NAMALWA (cell line): ENCODE measurements around the gene MS4A15.

Experiments used
- DNase-seq: peaks from one replicate; pipeline ENCODE4 v3.0.0-alpha.2; 2015; ENCODE audit warnings: low spot score

Gene MS4A15

DNA sequence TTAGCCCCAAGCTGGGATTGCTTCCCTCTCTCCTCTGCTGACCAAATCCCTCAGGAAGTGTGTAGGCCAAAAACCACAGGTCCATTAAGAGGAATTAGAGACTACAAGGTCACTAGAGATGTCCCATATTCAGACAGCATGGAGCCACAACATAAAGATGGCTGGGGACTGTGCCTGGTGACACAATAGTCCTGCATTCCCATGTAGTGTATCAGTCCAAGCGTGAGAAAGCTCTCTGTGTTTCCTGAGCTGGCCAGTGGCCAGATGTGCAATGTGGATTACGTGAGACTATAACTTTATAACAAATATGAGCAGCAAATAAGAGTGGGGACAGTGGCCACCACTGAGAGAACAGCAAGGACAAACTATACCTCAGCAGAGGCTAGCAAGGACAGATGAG lies 20.9 kb downstream of the MS4A15 start:
- DNase-seq, result no peak

DNA sequence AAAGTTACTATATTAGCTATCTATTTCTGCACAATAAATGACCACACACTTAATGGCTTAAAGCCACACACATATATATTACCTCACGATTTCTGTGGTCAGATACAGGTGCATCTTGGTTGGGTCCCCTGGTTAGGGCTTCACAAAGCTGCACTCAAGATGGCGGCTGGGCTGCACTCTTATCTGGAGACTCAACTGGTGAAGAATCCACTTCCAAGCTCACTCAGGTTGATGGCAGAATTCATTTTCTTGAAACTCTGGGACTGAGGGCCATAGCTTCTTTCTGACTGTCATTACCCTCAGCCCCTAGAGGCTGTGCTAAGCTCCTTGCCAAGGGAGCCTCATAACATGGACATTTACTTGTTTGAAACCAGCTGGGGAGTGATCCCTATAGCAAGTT lies 23.4 kb downstream of the MS4A15 start:
- no peak for DNase-seq

GRCh38 chr11:60780774-60781173 lies 24.1 kb downstream of the MS4A15 start:
- DNase-seq, result no peak

- DNase-seq, result no peak
These were observed 24.8 kb downstream of the MS4A15 start for GRCh38 chr11:60781286-60781980.

DNA sequence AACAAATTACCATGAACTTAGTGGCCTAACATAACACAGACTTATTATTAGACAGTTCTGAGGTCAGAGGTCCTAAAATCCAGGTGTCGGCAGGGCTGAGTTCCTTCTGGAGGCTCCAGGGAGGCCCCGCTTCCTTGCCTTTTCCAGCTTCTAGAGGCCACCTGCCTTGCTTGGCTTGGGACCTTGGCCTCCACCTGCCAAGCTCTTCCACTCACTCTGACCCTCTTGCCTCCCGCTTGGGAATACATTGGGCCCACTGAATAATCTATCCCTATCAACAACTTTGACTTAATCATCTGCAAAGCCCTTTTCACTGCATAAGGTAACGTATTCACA lies 25.3 kb downstream of the MS4A15 start:
- no peak for DNase-seq

GRCh38 chr11:60782393-60783140 lies 25.9 kb downstream of the MS4A15 start:
- no peak for DNase-seq

- DNase-seq, result no peak
These were observed 26.4 kb downstream of the MS4A15 start for GRCh38 chr11:60783141-60783484.

DNA sequence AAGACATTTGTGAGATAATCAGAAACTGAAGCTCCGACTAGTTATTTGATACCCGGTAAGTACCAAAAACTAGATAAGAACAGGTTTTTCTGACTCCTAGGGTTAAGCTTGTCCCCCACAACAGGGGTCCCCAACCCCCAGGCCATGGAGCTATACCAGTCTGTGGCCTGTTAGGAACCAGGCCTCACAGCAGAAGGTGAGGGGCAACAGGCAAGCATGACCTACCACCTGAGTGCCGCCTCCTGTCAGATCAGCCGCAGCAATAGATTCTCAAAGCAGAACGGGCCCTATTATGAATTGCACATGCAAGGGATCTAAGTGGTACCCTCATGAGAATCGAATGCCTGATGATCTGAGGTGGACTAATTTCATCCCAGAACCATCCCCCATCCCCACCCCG lies 27.2 kb downstream of the MS4A15 start:
- no peak for DNase-seq

GRCh38 chr11:60785136-60785535 lies 28.5 kb downstream of the MS4A15 start, which contains the start of gene MS4A10:
Gene MS4A10 (plus strand): TSS chr11:60785333. CDS start chr11:60790336, 5,003 bp downstream.
- DNase-seq, result no peak

GRCh38 chr11:60785806-60786361 lies 29.2 kb downstream of the MS4A15 start:
- no peak for DNase-seq

- DNase-seq, result no peak
These were observed 30.3 kb downstream of the MS4A15 start for GRCh38 chr11:60786811-60787567.

GRCh38 chr11:60788401-60789125 lies 31.9 kb downstream of the MS4A15 start:
- DNase-seq, result no peak

GRCh38 chr11:60790726-60791125 lies 34.1 kb downstream of the MS4A15 start:
- DNase-seq, result no peak

DNA sequence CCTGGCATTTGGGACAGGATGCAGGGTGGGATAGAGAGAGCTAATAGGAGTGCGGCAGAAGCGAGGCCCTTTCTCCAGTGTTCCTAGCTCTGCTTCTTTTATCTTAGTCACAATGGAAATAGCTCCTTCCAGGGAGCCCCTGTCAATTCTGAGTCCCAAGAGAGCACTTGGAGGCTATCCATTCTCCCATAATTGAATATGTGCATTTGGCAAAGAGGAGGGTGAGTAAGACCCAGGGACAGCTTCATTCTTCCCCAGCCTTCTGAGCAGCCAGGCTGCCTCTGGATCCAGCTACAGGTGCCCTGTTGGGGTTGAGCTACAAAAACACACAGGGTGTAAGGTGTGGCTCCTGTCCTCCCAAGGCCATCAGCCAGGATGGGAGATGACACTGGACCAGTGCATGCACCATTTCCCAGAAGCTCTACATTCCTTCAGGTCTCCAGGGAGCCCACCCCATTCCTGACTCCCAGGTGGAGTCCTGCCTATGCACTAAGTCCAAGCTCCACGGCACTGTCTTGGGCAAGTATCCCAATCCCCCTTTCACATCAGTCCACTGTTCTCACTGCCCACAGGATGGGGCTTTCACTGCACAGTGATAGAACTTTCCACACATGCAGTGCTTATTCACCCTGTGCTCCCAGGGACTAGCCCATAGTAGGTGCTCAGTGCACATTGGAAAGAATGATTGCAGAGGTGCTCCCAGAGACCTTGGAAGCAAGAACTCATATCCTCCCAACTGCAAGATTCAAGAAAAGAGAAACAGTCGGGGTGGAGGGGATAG lies 34.7 kb downstream of the MS4A15 start:
- no peak for DNase-seq

DNA sequence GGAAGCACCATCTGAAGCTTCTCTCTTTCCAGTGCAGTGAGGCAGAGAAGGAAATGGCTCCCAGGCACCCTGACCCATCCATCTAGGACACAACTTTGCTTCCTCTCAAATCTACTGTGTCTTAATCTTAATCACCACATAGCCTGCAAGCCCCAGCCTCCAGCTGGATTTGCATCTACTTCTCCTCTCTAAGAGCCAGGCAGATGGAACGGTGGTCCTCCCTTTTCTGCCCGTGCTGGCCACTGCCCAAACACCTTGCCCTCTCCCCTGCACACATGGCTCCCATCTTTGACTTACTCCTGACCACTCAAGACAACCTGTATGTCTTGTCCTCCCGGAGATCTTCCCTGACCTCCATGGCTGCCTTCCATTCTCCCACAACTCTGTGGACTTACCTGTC lies 35.9 kb downstream of the MS4A15 start:
- no peak for DNase-seq

- no peak for DNase-seq
These were observed 38.6 kb downstream of the MS4A15 start for GRCh38 chr11:60795291-60795690.

- no peak for DNase-seq
These were observed 41.4 kb downstream of the MS4A15 start for GRCh38 chr11:60797846-60798630.

GRCh38 chr11:60798631-60799030 lies 42.0 kb downstream of the MS4A15 start:
- DNase-seq, result no peak

DNA sequence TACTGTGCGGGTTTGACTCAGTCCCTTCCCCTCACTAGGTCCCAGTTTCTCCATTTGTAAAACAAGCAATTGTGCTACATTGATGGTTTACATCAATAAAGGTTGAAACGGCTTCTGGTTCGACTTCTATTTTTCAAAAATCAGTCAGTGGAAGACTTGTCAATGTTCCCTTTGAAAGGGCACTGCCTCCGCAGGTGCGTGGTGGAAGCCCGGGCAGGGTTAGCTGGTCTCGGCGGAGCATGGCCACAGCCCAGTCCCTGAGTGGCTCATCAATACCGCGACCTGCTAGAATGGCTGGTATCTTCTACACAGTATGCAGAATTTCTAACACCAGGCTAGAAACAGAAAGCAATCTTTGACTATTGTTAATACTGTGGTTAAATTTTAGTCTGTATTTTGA lies 44.5 kb downstream of the MS4A15 start:
- DNase-seq, result no peak

DNA sequence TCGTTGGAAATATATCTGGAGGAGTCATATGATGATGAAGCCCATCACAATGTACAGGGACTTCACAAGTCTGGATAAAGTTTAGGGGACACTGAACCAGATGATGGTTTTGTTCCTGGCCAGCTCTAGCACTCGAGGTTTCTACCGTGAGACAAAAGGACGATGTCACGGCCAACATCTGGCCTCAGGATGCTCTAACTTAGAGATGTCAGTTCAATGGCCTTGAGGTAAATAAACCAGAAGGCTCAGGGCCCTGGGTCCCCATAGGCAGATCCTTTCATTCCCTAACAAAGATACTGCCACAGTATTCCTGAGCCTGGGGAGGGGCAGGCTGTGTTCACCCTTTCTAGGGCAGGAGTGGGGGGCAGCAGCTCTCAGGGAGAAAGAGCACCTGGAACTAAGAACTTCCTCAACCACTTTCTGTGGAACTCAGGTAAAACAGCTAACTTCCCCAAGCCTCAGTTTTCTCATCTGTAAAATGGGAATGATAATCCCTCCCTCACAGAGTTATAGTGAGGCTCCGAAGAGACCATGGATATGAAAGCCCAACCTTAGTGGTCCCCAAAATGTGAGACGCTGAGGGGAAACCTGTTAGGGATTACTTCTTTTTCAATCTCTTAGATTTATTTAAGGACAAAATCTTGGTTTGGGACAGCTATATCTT lies 46.7 kb downstream of the MS4A15 start:
- no peak for DNase-seq
